GM06990 (cell line): ENCODE results near the gene C1QL2.

ENCODE experiments used
- DNase-seq: peaks from one replicate; pipeline ENCODE4 v3.0.0-alpha.2; 2011; ENCODE audit not compliant: insufficient read length; ENCODE audit errors: extremely low read depth
- H3K27me3 ChIP-seq: replicated peaks from 2 replicates; pipeline ENCODE4 v1.6.0; 2011; ENCODE audit warnings: low read length; ENCODE audit not compliant: control insufficient read depth, insufficient read depth
- H3K36me3 ChIP-seq: 2 replicates; pipeline ENCODE4 v1.5.1; 2011; ENCODE audit warnings: low read length; ENCODE audit not compliant: control insufficient read depth, insufficient read depth
- H3K4me3 ChIP-seq: replicated peaks from 2 replicates; pipeline ENCODE4 v1.5.1; 2011; ENCODE audit warnings: low read depth, mild to moderate bottlenecking, control low read depth, low read length
- CTCF ChIP-seq: IDR thresholded peaks from 2 replicates; pipeline ENCODE4 v1.5.1; 2011; ENCODE audit warnings: low read length, control low read depth, mild to moderate bottlenecking, inconsistent platforms; ENCODE audit not compliant: insufficient read depth, poor library complexity, severe bottlenecking

The C1QL2 gene

GRCh38 chr2:119109866-119110265 lies 48.7 kb downstream of the C1QL2 start:
- no peak for TF ChIP-seq CTCF
- H3K36me3 ChIP-seq, result no peaks in the 10 kb centered on the region
- H3K4me3 ChIP-seq, result no peak overlapping the region
- H3K27me3 ChIP-seq, result no peaks in the 10 kb centered on the region
- no peak for DNase-seq

GRCh38 chr2:119108186-119108585 lies 50.4 kb downstream of the C1QL2 start:
- Histone ChIP-seq H3K4me3 (no peak overlapping the region), H3K27me3 (no peaks in the 10 kb centered on the region), H3K36me3 (no peaks in the 10 kb centered on the region)
- TF ChIP-seq CTCF, result no peak
- no peak for DNase-seq

GRCh38 chr2:119106301-119106897 lies 52.2 kb downstream of the C1QL2 start:
- Histone ChIP-seq H3K4me3 (no peak overlapping the region), H3K36me3 (no peaks in the 10 kb centered on the region), H3K27me3 (no peaks in the 10 kb centered on the region)
- no peak for TF ChIP-seq CTCF
- DNase-seq, result no peak
